ENCODE data around the gene CBX3. TPM values are rescaled to one million over a fixed set of nuclear protein-coding genes. Genes with fewer than 3 reads are reported as not detected.

Gene CBX3
- total and polyA plus RNA-seq, 2 of the 8 experiments (the other 6 are each of a cell fraction or from before 2014, with no cell fraction given): 71.3 to 258 TPM

- TF ChIP-seq CHD7 (IDR thresholded peaks at IDR 0.05; ENCODE audit: insufficient replicate concordance, low read length) (no peak), KDM4A (IDR thresholded peaks at IDR 0.05; ENCODE audit: low read depth, low read length, severe bottlenecking) (no peak), POLR2A (IDR thresholded peaks at IDR 0.05; ENCODE audit: control extremely low read depth in 1 of 2, low read depth in 2 of 2, low read length in 2 of 2) (peak; percentile 56 to 78), SIRT6 (IDR thresholded peaks at IDR 0.05; ENCODE audit: low read length) (no peak), SP1 (IDR thresholded peaks at IDR 0.05; ENCODE audit: low read depth, low read length) (no peak), CHD2 (IDR thresholded peaks at IDR 0.05; ENCODE audit: low read length) (no peak)
Observed at GRCh38 chr7:26195182-26195581, 6.4 kb upstream of the CBX3 start (continued).

Measured in H1 (cell line).